Mesangial cell (primary cell): ENCODE measurements around the gene CAMK1D. TPM values are rescaled to one million over a fixed set of nuclear protein-coding genes. Genes with fewer than 3 reads are reported as not detected.

Source experiments
- total RNA-seq: library from RNA; depleted of rRNA; stranded (reverse); fragments of >200 nt; gene quantifications from 2 replicates; pipeline ENCODE4 v1.2.3, GENCODE V29; 2015

The CAMK1D gene
- 2.0 and 4.6 TPM in 2 replicates for total RNA-seq

DNA sequence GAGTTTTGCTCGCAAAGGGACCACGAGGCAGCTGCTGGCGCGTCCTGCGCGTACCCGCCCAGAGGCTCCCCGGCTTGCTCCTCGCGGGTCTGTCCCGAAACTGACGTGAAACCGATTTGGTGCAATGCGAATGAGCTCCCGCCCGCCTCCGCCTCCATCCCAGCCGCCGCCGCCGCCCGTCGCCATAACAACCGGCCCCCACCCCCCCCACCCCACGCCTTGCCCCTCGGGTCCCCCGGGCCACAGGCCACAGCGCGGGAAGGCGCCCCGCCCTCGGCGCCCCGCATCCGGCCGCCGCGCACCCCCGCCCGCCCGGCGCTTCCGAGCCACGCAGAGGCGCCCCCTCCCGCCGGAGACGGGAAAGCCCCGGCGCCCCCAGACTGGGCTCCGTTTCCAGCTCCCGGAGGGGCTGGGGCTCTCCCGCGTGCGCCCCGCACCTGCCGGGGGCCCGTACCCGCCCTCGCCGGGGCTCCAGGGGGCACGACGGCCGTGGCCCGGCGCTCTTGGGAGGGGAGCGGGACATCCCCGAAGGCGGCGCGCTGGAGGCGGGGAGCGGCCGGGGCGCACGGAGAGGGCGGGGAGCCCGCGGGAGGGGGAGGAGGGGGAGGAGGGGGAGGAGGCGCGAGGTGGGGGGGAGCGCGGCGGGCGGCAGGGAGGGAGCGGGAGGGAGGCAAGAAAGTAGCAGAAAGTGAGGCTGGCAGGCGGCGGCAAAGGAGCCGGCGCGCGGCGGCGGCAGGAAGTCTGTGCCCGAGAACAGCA lies at the start of gene CAMK1D:
CAMK1D (plus strand) TSS at position 678 of the 759 bp plus-strand sequence.

Other genes with a start within 250 kb of the CAMK1D start
- 6.4 and 13.6 TPM in 2 replicates for gene SEC61A2, start 219.9 kb upstream of the CAMK1D start, total RNA-seq
- 50.7 and 66.8 TPM in 2 replicates for gene NUDT5, start 153.7 kb upstream of the CAMK1D start, total RNA-seq
- 73.0 and 128 TPM in 2 replicates for gene CDC123, start 153.4 kb upstream of the CAMK1D start, total RNA-seq